AG04449 (cell line): Measurements from ENCODE around the gene KIAA0232.

Source experiments
- CTCF ChIA-PET: fragments of 350-600 bp; formaldehyde crosslinking; extraction: SDS; loops from one replicate; lab custom pipeline; 2021; ENCODE audit warnings: antibody characterized with exemption; lab: Yijun Ruan, JAX
- POLR2A ChIA-PET: fragments of 400-600, 350-600 bp; formaldehyde crosslinking; extraction: SDS; loops from one replicate; lab custom pipeline; 2020; ENCODE audit warnings: antibody characterized with exemption, inconsistent platforms; lab: Yijun Ruan, JAX
- DNase-seq: peaks from one replicate; pipeline ENCODE4 v3.0.0-alpha.2; 2010; ENCODE audit warnings: low read depth, low spot score
- H3K4me3 ChIP-seq: 2 replicates; pipeline ENCODE4 v1.5.1; 2011; ENCODE audit warnings: low read depth, mild to moderate bottlenecking, control low read depth, low read length
- TF ChIP-seq, protein P1 (sequence below): IDR thresholded peaks from one replicate; pipeline ENCODE4 v1.5.1; 2011; ENCODE audit warnings: mild to moderate bottlenecking, moderate library complexity, low read length, control low read depth, inconsistent platforms; ENCODE audit not compliant: insufficient read depth; ENCODE audit errors: missing control alignments

The KIAA0232 gene

DNA sequence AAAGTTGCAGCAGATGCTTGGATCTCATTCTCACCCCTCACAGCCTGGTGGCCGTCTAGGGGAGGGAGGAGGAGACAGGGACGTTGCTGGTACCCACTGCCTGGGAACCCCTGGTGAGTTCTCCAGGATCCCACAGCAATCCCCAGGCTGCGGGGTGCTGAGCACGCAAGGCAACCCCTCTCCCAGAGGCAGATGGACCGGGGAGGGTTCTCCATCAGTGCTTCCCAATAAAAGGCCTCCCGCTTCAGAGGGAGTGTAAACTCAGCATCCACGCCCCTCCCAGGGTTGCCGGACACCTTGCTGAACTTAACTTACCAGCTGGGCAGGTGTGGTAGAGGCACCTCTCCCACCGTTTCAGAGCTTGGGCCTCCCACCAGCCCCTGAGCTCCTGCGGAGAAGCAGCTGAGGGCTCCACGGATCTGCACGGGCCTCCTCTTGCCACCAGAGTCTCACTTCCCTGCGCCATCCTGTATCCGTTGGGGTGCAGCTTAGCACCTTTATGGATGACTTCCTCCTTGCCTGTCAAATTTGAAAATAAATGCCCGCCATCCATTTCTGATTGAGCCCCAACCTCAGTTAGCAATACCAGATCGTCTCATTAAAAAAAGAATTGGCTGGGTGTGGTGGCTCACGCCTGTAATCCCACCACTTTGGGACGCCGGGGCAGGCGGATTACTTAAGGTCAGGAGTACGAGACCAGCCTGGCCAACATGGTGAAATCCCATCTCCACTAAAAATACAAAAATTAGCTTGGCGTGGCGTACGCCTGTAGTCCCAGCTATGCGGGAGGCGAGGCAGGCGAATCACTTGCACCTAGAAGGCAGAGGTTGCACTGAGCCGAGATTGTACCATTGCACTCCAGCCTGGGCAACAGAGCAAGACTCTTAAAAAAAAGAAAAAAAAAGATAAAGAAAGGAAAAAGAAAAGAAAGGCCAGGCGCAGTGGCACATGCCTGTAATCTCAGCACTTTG, 112.3 kb downstream of the KIAA0232 start:
- H3K4me3 ChIP-seq = no peak overlapping the region
- ChIA-PET CTCF (interaction anchor here (0.9 to 4.0 kb wide), 7 partner anchors 9 to 176 kb away, joined by 3 to 16 read pairs (median 7); no protein-coding TSS in a partner anchor), POLR2A (no interaction called here)
- no peak for DNase-seq
- TF ChIP-seq, protein P1, sequence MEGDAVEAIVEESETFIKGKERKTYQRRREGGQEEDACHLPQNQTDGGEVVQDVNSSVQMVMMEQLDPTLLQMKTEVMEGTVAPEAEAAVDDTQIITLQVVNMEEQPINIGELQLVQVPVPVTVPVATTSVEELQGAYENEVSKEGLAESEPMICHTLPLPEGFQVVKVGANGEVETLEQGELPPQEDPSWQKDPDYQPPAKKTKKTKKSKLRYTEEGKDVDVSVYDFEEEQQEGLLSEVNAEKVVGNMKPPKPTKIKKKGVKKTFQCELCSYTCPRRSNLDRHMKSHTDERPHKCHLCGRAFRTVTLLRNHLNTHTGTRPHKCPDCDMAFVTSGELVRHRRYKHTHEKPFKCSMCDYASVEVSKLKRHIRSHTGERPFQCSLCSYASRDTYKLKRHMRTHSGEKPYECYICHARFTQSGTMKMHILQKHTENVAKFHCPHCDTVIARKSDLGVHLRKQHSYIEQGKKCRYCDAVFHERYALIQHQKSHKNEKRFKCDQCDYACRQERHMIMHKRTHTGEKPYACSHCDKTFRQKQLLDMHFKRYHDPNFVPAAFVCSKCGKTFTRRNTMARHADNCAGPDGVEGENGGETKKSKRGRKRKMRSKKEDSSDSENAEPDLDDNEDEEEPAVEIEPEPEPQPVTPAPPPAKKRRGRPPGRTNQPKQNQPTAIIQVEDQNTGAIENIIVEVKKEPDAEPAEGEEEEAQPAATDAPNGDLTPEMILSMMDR = no peak

GRCh38 chr4:6896035-6896434, 113.5 kb downstream of the KIAA0232 start:
- no peak overlapping the region for H3K4me3 ChIP-seq
- TF ChIP-seq, protein P1 = no peak
- ChIA-PET CTCF (interaction anchor here (0.7 to 2.4 kb wide), 8 partner anchors 10 to 176 kb away, joined by 3 to 9 read pairs (median 4); no protein-coding TSS in a partner anchor), POLR2A (interaction anchor here (0.5 kb wide), 1 partner anchor 13 kb away, joined by 3 read pairs; no protein-coding TSS in a partner anchor)
- no peak for DNase-seq

DNA sequence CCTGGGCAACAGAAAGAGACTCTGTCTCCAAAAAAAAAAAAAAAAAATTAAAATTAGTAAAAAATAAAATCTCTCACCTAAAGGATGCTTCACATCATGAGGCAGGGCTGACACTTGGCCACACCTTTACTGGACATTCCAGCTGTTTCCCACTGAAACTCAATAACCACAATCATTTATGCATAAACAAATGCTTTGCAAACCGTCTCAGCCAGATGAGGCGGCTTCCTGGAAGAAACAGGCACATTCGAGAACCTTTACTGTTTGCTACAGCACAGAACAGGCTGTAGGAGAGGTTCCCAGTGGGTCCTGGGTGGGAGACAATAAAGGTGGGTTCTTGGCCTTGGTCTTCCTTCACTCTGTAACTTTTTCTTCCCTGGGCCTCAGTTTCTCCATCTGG, 116.2 kb downstream of the KIAA0232 start:
- no peak for DNase-seq
- TF ChIP-seq, protein P1 = no peak
- ChIA-PET POLR2A (no interaction called here), CTCF (interaction anchor here (1.4 to 2.4 kb wide), 4 partner anchors 10 to 178 kb away, joined by 4 to 7 read pairs (median 6); partner anchors contain the start of gene TBC1D14)
- no peak overlapping the region for H3K4me3 ChIP-seq

DNA sequence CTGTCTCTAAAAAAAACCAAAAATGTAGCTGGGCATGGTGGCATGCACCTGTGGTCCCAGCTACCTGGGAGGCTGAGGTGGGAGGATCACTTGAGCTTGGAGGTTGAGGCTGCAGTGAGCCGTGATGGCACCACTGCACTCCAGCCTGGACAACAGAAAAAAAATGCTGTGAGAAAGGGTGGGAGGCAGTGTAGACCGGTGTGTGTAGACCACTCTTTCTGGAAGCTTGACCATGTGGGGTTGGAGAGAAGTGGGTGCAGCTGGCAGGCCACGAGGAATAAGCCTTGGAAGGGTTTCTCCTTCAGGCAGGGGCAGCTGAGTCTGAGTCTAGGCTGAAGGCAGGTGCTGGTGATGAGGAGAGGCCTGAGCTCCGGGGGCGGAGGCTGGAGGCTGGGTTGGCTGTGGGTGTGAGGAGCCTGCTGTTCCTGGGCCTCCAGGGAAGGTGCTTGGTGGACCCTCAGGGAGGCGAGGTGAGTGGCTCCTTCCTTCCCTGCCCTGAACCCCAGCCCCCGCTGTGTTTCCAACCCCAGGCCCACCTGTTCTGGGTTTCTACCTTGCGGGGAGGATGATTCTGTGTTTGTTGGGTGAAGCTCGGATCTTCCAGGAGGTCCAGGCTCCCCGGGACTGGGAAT, 117.8 kb downstream of the KIAA0232 start:
- H3K4me3 ChIP-seq = no peak overlapping the region
- TF ChIP-seq, protein P1 = no peak
- no peak for DNase-seq
- CTCF ChIA-PET = interaction anchor here (1.5 to 2.4 kb wide), 3 partner anchors 9 to 27 kb away, joined by 4 to 7 read pairs (median 6); partner anchors contain the start of gene TBC1D14
- POLR2A ChIA-PET = interaction anchor here (1.4 kb wide), 1 partner anchor 9 kb away, joined by 7 read pairs; the partner anchor contains the start of gene TBC1D14

GRCh38 chr4:6900956-6901355, 118.4 kb downstream of the KIAA0232 start:
- POLR2A ChIA-PET = interaction anchor here (1.4 kb wide), 1 partner anchor 8 kb away, joined by 7 read pairs; the partner anchor contains the start of gene TBC1D14
- no peak for DNase-seq
- H3K4me3 ChIP-seq = no peak overlapping the region
- CTCF ChIA-PET = interaction anchor here (2.4 kb wide), 1 partner anchor 27 kb away, joined by 7 read pairs; no protein-coding TSS in a partner anchor
- TF ChIP-seq, protein P1 = no peak
